ENCODE measurements around the gene RCAN2.

The RCAN2 gene

DNA sequence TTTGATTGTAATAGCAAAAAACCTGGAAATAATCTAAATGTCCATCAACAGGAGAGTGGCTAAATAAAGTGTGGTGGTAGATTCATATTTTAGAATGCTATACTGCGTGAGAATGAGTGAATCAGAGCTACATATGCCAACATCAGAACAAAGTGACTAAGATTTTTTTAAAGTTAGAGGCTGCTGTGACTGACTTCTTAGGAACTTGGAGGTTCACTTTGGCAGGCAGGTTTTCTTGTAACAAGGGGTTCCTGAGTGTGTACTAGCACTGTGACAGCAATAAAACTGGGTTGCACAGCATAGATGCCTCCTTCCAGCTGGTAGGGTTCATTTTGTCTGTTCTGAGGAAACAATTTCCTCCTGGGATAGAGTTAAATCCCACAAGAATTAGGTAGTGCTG lies 245.2 kb downstream of the RCAN2 start:
- no peak for ATAC-seq
- Mint-ChIP-seq H3K36me3 (ENCODE audit: low read depth) (no peaks in the 10 kb centered on the region), H3K27ac (no peak overlapping the region), H3K4me3 (no peak overlapping the region), H3K27me3 (no peaks in the 10 kb centered on the region), H3K4me1 (no peaks in the 10 kb centered on the region), H3K9me3 (no peaks in the 10 kb centered on the region)
- no peak for DNase-seq

DNA sequence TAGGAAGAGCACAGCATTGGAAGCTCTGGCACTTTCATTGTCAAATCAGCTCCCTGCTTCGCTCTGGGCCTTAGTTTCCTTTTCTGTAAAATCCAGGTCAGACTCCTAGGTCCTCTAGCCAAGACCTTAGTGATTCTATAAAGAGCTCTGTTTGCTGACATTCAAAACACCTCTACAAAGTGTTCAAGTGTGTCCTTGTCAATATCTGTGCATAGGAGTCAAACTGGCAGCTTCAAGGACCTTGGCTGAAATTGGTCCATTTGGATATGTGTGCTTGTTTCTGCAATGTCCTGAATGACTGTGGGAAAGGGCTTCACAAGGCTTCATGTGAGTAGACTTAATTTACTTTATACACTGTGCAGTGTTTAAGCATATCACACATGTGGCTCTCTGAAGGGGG lies 246.6 kb downstream of the RCAN2 start:
- no peaks in the 10 kb centered on the region for H3K9me3 Mint-ChIP-seq
- ATAC-seq, result no peak
- peaks cover 2% of the 10 kb centered on the region for H3K27me3 Mint-ChIP-seq
- no peak overlapping the region for H3K27ac Mint-ChIP-seq
- H3K36me3 Mint-ChIP-seq (ENCODE audit: low read depth), result no peaks in the 10 kb centered on the region
- DNase-seq, result no peak
- no peak overlapping the region for H3K4me3 Mint-ChIP-seq
- H3K4me1 Mint-ChIP-seq, result no peaks in the 10 kb centered on the region

DNA sequence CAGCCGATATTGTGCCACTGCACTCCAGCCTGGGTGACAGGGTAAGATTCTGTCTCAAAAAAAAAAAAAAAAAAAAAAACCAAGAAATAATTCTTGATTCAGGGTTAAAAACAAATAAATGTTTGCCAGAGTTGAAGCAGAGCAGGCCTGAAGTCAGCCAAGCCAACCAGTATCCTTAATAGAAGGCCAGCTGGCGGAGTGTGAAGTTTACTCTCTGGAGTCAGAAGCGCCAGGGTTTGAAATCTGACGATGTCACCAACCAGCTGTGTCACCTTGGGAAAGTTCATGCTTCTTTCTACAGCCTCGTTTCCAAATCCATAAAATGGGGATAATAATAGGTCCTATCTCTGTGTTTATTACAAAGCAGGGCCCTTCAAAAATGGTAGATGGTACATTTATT lies 247.5 kb downstream of the RCAN2 start:
- DNase-seq (no peak), ATAC-seq (no peak)
- no peak overlapping the region for H3K4me3 Mint-ChIP-seq
- H3K4me1 Mint-ChIP-seq, result no peaks in the 10 kb centered on the region
- H3K27ac Mint-ChIP-seq, result no peak overlapping the region
- H3K27me3 Mint-ChIP-seq, result peaks cover 2% of the 10 kb centered on the region
- H3K9me3 Mint-ChIP-seq, result no peaks in the 10 kb centered on the region
- H3K36me3 Mint-ChIP-seq (ENCODE audit: low read depth), result no peaks in the 10 kb centered on the region

DNA sequence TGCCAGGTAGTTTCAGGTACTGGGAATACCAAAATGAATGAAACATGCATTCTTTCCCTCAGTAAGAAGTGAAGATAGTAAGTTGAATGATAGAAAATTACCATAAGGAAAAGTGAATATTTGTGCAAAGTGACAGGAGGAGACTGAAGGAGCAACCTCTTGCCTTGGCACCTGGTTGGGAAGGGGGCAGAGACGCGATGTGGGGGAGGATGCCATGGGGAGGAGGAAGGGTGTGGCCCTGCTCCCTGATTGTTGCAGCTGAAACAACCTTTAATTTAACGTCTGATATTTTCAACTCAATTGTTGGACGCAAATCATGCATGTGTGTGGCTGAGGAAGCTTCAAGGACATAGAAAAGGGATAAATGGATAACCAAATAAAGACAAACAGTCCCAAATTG lies 248.3 kb downstream of the RCAN2 start:
- ATAC-seq, result no peak
- no peak for DNase-seq
- H3K4me1 Mint-ChIP-seq, result no peaks in the 10 kb centered on the region
- H3K36me3 Mint-ChIP-seq (ENCODE audit: low read depth), result no peaks in the 10 kb centered on the region
- H3K27ac Mint-ChIP-seq, result no peak overlapping the region
- peaks cover 5% of the 10 kb centered on the region for H3K27me3 Mint-ChIP-seq
- no peaks in the 10 kb centered on the region for H3K9me3 Mint-ChIP-seq
- no peak overlapping the region for H3K4me3 Mint-ChIP-seq

DNA sequence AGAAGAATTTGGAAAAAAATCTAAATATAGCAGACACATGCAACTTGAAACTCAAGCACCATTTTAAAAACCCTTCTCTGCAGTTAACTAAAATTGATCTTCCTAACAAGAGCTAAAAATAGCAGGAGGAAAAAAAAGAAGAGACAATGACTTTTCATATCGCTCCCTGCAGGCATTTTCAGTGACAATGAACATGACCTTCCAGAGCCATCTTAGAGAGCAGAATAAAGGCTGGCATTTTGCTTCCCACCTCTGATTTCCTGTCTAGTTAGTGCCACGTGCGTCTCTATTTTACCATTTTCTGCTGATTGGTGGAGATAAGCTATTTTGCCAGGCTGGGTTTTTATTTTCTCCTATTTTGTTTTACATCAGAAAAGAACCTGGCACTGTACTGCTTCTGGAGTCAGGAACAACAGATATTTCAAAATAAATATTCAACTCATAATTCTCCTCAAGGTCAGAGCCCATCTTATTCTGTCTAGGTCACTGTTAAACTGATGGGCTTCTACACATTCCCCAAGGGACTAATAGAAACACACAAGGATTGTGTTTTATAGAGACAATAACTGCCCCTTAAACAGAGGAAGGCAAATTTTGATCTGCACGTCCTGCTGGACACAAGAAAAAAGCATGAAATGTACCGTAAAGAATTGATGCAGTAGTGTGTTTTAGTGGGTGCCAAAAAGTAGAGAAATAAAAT lies 250.2 kb downstream of the RCAN2 start:
- H3K9me3 Mint-ChIP-seq, result no peaks in the 10 kb centered on the region
- H3K27me3 Mint-ChIP-seq, result peaks cover 8% of the 10 kb centered on the region
- no peaks in the 10 kb centered on the region for H3K36me3 Mint-ChIP-seq (ENCODE audit: low read depth)
- DNase-seq, result no peak
- no peak for ATAC-seq
- no peak overlapping the region for H3K4me3 Mint-ChIP-seq
- no peak overlapping the region for H3K27ac Mint-ChIP-seq
- no peaks in the 10 kb centered on the region for H3K4me1 Mint-ChIP-seq

DNA sequence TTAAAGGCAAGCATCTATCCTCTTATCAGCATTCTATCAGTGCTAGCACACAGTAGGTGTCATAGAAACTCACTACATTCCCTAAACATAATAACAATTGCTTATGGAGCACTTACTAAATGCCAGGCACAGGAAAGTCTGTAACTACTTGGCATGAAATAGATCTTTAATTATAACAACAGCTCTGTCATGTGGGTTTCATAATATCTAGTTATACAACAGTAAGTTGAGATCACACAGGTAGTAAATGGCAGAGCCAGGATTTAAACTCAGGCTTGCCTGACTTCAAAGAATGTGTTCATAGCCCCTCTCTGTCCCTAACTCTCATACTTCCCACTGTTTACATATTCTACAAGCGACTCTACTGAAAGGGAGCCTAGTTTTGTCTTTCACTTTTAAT lies 254.5 kb downstream of the RCAN2 start:
- no peak for DNase-seq
- Mint-ChIP-seq H3K27me3 (peaks cover 8% of the 10 kb centered on the region), H3K36me3 (ENCODE audit: low read depth) (no peaks in the 10 kb centered on the region), H3K9me3 (no peaks in the 10 kb centered on the region), H3K27ac (no peak overlapping the region), H3K4me1 (no peaks in the 10 kb centered on the region), H3K4me3 (no peak overlapping the region)
- ATAC-seq, result no peak

DNA sequence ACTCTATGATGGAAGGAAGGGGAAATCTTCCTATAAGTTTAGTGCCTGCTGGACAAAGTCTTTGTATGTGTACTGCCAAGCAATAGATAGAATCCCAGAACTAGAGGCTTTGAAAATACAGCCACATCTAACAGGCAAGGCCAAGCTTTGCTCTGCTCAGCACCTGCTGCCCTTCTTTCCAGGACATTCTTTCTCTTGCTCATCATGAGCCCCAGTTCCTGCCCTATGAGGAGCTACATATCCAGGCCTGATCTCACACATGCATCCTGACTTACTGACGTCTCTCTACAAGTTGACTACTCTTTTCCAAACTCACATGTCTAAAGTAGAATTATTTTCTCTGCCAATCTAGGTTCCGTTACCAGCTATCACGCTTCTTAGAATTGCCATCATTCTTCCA lies 256.0 kb downstream of the RCAN2 start:
- Mint-ChIP-seq H3K36me3 (ENCODE audit: low read depth) (no peaks in the 10 kb centered on the region), H3K27ac (no peak overlapping the region), H3K27me3 (peaks cover 9% of the 10 kb centered on the region), H3K9me3 (peaks cover 6% of the 10 kb centered on the region), H3K4me1 (no peaks in the 10 kb centered on the region), H3K4me3 (no peak overlapping the region)
- no peak for ATAC-seq
- no peak for DNase-seq

DNA sequence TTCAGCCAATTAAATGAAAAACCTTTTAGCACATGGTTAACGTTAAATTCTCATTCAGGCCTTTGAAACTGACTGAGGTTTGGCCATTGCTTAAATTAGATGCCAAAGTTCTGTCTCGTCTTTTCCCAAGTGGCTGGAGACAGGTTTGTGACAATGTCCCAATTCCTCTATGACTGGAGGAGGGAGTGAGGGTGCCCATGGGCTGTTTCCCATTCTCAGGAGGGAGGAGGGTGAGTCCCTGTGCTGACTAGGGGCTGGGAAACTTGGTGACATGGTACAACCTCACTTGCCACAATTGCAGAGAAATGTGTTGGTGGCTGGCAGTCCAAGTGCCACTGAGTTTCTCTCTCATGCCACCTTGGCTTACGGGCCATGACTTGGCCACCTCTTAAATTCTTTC lies 256.5 kb downstream of the RCAN2 start:
- Mint-ChIP-seq H3K27ac (no peak overlapping the region), H3K27me3 (peaks cover 8% of the 10 kb centered on the region), H3K4me1 (no peaks in the 10 kb centered on the region), H3K9me3 (peaks cover 6% of the 10 kb centered on the region), H3K4me3 (no peak overlapping the region), H3K36me3 (ENCODE audit: low read depth) (no peaks in the 10 kb centered on the region)
- DNase-seq, result no peak
- no peak for ATAC-seq

DNA sequence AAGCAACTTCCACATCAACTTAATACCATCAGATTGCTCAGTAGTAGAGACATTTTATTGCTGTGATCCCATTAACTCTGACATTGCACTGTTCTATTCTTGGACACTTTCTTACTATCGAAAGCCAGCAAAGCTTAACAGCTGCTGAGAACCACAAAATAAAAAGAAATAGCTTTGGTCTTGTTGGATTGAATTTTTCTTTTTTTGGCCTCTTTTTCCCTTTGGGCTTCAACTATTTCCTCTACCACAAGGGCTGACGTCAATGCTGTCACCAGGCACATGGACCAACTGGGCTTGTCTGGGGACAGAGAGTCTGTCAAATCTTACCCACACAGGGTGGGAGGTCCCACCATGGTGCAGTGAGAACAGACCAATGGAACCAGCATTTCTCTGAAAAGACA lies 257.1 kb downstream of the RCAN2 start:
- Mint-ChIP-seq H3K36me3 (ENCODE audit: low read depth) (no peaks in the 10 kb centered on the region), H3K4me1 (no peaks in the 10 kb centered on the region), H3K9me3 (peaks cover 6% of the 10 kb centered on the region), H3K4me3 (no peak overlapping the region), H3K27me3 (peaks cover 7% of the 10 kb centered on the region), H3K27ac (no peak overlapping the region)
- DNase-seq (no peak), ATAC-seq (no peak)

DNA sequence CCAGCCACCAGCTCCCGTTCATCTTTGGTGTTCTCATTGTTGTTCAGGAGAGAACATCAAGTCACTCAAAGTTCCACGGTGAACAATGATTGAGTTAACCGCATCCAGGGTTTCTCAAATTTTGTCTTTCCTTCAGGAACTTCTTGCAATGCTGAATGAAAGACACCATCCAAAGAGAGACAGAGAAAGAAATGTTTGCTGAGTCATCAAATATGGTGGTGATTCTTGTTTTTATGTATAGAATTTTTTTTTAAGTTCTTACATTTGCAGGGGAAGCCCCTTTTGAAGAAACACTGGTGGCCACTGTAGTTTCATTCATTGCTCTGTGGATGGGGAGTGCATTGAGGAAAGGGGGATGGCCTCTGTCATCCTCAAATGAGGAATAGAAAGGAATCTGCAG lies 258.1 kb downstream of the RCAN2 start:
- peaks cover 6% of the 10 kb centered on the region for H3K9me3 Mint-ChIP-seq
- no peak overlapping the region for H3K27ac Mint-ChIP-seq
- H3K4me3 Mint-ChIP-seq, result no peak overlapping the region
- H3K27me3 Mint-ChIP-seq, result peaks cover 6% of the 10 kb centered on the region
- H3K4me1 Mint-ChIP-seq, result no peaks in the 10 kb centered on the region
- no peaks in the 10 kb centered on the region for H3K36me3 Mint-ChIP-seq (ENCODE audit: low read depth)
- no peak for ATAC-seq
- no peak for DNase-seq

DNA sequence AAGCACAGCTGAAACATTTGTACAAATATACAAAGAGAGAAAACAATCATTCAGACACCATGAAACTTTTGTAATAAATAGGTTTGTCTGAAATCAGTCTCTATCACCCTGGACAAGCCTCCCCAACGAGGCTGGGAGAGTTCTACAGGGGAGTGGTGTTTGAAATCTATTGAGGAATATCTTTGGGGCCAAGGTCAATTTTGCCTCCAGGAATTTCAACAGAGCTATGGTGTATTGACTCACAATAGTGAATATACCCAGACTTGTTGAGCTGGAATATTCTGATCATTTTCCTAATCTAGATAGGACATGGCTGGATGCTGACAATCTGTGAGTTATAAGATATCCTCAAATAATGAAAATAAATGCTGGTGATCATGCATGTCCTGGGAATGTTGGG lies 269.0 kb downstream of the RCAN2 start:
- Mint-ChIP-seq H3K36me3 (ENCODE audit: low read depth) (no peaks in the 10 kb centered on the region), H3K4me3 (no peak overlapping the region), H3K27me3 (peaks cover 9% of the 10 kb centered on the region), H3K9me3 (no peaks in the 10 kb centered on the region), H3K4me1 (peaks cover 38% of the 10 kb centered on the region), H3K27ac (no peak overlapping the region)
- ATAC-seq, result no peak
- DNase-seq, result no peak

DNA sequence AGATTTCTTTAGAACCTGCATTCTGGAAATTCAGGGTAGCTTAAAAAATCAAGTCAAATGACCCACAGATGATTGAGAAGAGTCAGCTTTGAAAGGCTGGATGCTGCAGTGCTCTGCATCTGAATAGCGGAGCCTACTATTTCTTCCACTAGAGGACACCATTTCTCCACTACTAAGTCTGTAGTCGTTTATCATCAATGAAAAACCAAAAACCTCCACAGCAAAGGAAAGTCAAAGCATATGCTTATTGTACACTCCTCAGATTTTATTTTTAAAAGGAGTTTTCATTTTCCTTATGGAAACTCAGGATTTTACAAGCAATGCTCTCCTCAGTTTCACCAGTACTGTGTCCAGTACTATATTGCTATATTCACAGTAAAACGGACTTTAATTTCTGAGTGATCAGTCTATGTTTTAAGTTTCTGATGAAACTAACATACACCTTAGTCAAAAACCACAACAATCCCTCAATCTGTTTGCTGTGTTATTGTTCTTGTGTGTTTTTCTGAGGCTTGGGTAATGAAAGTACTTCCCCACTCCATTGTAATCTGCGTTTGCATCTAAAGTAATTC lies 269.9 kb downstream of the RCAN2 start:
- Mint-ChIP-seq H3K9me3 (no peaks in the 10 kb centered on the region), H3K27ac (peak overlapping the region; percentile 93), H3K4me3 (no peak overlapping the region), H3K4me1 (peaks cover 47% of the 10 kb centered on the region), H3K36me3 (ENCODE audit: low read depth) (no peaks in the 10 kb centered on the region), H3K27me3 (peaks cover 9% of the 10 kb centered on the region)
- ATAC-seq, result peak; percentile 51
- DNase-seq, result no peak

DNA sequence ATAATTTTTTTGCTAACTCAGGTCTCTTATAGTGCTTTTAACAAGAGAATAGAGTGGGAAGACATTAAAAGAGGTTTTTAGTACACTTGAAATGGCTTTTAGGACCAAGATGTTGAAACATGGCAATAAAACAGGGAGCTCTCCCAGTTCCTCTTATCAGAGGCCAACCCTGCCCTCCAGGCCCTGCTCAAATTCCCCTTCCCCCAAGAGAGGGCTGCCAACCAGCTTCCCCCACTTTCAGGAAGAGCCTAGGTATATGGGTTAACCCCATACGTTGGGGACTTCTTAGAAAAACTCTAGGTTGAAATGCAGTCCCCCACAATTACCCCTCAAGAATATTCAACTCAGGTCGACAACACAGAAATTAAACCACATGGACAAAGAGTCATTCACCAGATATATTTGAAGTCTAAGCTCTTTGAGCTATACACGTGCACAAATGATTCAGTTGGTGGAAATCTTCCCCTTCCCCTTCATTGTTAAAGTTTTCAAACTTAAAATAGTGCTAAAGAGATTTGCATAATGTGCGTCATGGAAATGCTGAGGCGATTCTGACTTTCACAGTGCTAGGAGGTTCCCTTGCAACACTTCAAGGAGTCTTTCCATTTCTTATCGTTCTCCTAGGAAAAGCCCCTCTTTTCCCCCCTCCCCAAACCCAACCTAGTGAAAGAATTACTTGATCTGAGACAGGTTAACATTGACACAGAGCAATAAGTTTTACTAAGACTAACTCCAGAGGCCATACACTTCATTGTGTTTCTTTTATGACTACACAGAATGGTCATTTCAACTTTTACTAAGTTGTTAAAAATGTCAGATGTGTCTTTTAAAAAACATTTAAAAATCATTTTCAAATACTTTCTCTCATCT lies 270.7 kb downstream of the RCAN2 start:
- DNase-seq, result peak; percentile 40
- Mint-ChIP-seq H3K27ac (peak overlapping the region; percentile 93), H3K4me1 (peaks cover 50% of the 10 kb centered on the region), H3K36me3 (ENCODE audit: low read depth) (no peaks in the 10 kb centered on the region), H3K27me3 (peaks cover 9% of the 10 kb centered on the region), H3K9me3 (no peaks in the 10 kb centered on the region), H3K4me3 (peak overlapping the region; percentile 25)
- peak; percentile 56 for ATAC-seq

DNA sequence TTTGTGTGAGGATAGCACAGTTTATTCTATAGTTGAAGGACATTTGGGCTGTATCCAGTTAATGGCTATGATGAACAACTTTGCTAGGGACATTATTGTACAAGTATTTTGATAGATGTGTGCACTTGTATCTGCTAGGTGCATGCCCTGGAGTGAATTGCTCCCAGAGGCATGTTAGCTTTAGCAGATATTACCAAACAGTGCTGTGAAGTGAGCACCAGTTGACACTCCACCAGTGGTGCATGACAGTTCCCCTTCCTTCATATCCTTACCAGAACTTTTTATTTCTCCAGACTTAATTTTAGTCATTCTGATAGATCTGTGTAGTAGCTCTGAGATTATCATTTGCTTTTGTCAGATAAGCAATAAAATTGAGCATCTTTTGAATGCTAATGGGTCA lies 271.6 kb downstream of the RCAN2 start:
- no peaks in the 10 kb centered on the region for H3K36me3 Mint-ChIP-seq (ENCODE audit: low read depth)
- peaks cover 50% of the 10 kb centered on the region for H3K4me1 Mint-ChIP-seq
- H3K27ac Mint-ChIP-seq, result peak overlapping the region; percentile 93
- peaks cover 9% of the 10 kb centered on the region for H3K27me3 Mint-ChIP-seq
- DNase-seq (no peak), ATAC-seq (no peak)
- no peak overlapping the region for H3K4me3 Mint-ChIP-seq
- H3K9me3 Mint-ChIP-seq, result no peaks in the 10 kb centered on the region

DNA sequence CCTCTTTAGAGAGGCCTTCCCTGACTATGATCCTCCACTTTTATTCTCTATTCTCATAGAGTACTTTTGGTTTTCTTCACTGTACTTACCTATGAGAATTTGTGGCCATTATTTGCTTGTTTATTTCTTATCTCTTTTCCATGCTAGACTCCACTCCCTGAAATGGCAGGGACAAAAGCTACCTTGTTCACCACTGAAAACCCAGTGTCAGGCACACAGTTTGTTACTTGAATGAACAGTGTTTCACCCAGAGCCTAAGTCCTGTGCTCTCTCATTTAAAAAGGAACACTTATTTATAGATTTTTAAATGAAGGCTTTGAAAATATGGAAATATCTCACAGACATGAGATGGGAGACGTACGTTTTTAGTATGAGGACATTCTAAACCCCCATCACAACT lies 272.8 kb downstream of the RCAN2 start:
- Mint-ChIP-seq H3K36me3 (ENCODE audit: low read depth) (no peaks in the 10 kb centered on the region), H3K27ac (peak overlapping the region; percentile 50), H3K4me1 (peaks cover 50% of the 10 kb centered on the region), H3K9me3 (no peaks in the 10 kb centered on the region), H3K27me3 (peaks cover 9% of the 10 kb centered on the region), H3K4me3 (no peak overlapping the region)
- DNase-seq (no peak), ATAC-seq (no peak)

Data from activated naive CD8-positive, alpha-beta T cell treated with anti-CD3 and anti-CD28 coated beads, Interleukin-2, amount 50 U/mL, for 24 hours (primary cell).